ENCODE measurements around the gene MRPL55. TPM values are rescaled to one million over a fixed set of nuclear protein-coding genes. Genes with fewer than 3 reads are reported as not detected.
"Not testable (repeated sequence)": the region's sequence is repeated elsewhere in the genome, so short reads cannot be mapped to it uniquely, and the experiment has no call there.

Gene MRPL55
- total RNA-seq, 1 donor from 2014 or later = 73.5 TPM

GRCh38 chr1:228120351-228120750, 11.3 kb upstream of the MRPL55 start:
- Histone ChIP-seq H3K4me3 (ENCODE audit: low read depth, low read length) (no peak overlapping the region), H3K27me3 (ENCODE audit: control insufficient read depth, insufficient read depth, low read length) (peaks cover 4% of the 10 kb centered on the region), H3K36me3 (ENCODE audit: control insufficient read depth, insufficient read depth, low read length) (no peaks in the 10 kb centered on the region)
- TF ChIP-seq CTCF (IDR thresholded peaks at IDR 0.05; ENCODE audit: insufficient read depth, low read length, poor library complexity, severe bottlenecking) = no peak
- no peak for DNase-seq (ENCODE audit: low read depth)

DNA sequence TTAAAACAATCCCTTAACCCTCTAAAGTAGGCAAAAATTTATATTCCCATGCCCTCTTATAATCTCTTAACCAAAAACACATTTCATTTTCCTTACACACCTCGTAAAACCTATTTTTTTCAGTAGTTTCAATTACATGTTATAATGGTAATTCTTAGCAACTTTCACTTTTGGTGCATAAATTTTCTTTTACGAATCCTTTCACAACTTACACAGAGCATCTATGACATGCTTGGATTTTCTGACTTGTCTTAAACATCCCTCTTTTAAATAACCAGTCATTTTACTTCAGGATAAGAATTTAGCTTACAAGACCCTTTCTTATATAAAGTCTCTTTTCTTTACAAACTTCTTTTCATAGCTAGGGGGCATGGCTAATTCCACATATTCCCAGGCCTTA, 8.9 kb upstream of the MRPL55 start:
- Histone ChIP-seq H3K4me3 (ENCODE audit: low read depth, low read length) (no peak overlapping the region), H3K36me3 (ENCODE audit: control insufficient read depth, insufficient read depth, low read length) (no peaks in the 10 kb centered on the region), H3K27me3 (ENCODE audit: control insufficient read depth, insufficient read depth, low read length) (peaks cover 4% of the 10 kb centered on the region)
- DNase-seq (ENCODE audit: low read depth) = no peak
- no peak for TF ChIP-seq CTCF (IDR thresholded peaks at IDR 0.05; ENCODE audit: insufficient read depth, low read length, poor library complexity, severe bottlenecking)

GRCh38 chr1:228117335-228117734, 8.2 kb upstream of the MRPL55 start:
- H3K27me3 ChIP-seq (ENCODE audit: control insufficient read depth, insufficient read depth, low read length) = no peaks in the 10 kb centered on the region
- no peaks in the 10 kb centered on the region for H3K36me3 ChIP-seq (ENCODE audit: control insufficient read depth, insufficient read depth, low read length)
- no peak for DNase-seq (ENCODE audit: low read depth)
- TF ChIP-seq CTCF (IDR thresholded peaks at IDR 0.05; ENCODE audit: insufficient read depth, low read length, poor library complexity, severe bottlenecking) = no peak
- H3K4me3 ChIP-seq (ENCODE audit: low read depth, low read length) = no peak overlapping the region

- Histone ChIP-seq H3K27me3 (ENCODE audit: control insufficient read depth, insufficient read depth, low read length) (no peaks in the 10 kb centered on the region), H3K4me3 (ENCODE audit: low read depth, low read length) (no peak overlapping the region), H3K36me3 (ENCODE audit: control insufficient read depth, insufficient read depth, low read length) (no peaks in the 10 kb centered on the region)
- DNase-seq (ENCODE audit: low read depth) = no peak
- TF ChIP-seq CTCF (IDR thresholded peaks at IDR 0.05; ENCODE audit: insufficient read depth, low read length, poor library complexity, severe bottlenecking) = no peak
These were observed 5.7 kb upstream of the MRPL55 start for GRCh38 chr1:228114827-228115226.

DNA sequence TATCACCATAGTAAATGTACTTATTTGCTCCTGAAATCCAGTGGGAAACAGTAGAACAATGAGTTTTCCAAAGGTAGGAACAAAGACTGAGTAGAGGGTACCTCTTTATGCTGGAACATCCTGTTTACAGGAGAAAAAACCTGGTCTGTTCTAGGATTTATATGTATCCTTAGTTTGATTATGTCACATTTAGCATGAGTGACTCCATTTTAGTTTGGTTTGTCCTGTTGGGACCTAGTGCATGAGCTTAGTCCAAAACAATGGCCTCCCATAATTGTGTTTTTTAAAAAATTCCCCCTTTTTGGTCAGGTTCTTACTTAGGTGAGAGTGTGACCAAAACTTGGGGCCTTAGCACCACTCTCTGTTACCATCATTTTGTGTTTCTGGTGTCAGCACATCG, 3.5 kb upstream of the MRPL55 start:
- H3K27me3 ChIP-seq (ENCODE audit: control insufficient read depth, insufficient read depth, low read length) = no peaks in the 10 kb centered on the region
- TF ChIP-seq CTCF (IDR thresholded peaks at IDR 0.05; ENCODE audit: insufficient read depth, low read length, poor library complexity, severe bottlenecking) = no peak
- no peak for DNase-seq (ENCODE audit: low read depth)
- no peak overlapping the region for H3K4me3 ChIP-seq (ENCODE audit: low read depth, low read length)
- no peaks in the 10 kb centered on the region for H3K36me3 ChIP-seq (ENCODE audit: control insufficient read depth, insufficient read depth, low read length)

- Histone ChIP-seq H3K36me3 (ENCODE audit: control insufficient read depth, insufficient read depth, low read length) (no peaks in the 10 kb centered on the region), H3K27me3 (ENCODE audit: control insufficient read depth, insufficient read depth, low read length) (no peaks in the 10 kb centered on the region), H3K4me3 (ENCODE audit: low read depth, low read length) (no peak overlapping the region)
- TF ChIP-seq CTCF (IDR thresholded peaks at IDR 0.05; ENCODE audit: insufficient read depth, low read length, poor library complexity, severe bottlenecking) = no peak
- DNase-seq (ENCODE audit: low read depth) = no peak
These were observed 3.1 kb upstream of the MRPL55 start for GRCh38 chr1:228112167-228112566.

DNA sequence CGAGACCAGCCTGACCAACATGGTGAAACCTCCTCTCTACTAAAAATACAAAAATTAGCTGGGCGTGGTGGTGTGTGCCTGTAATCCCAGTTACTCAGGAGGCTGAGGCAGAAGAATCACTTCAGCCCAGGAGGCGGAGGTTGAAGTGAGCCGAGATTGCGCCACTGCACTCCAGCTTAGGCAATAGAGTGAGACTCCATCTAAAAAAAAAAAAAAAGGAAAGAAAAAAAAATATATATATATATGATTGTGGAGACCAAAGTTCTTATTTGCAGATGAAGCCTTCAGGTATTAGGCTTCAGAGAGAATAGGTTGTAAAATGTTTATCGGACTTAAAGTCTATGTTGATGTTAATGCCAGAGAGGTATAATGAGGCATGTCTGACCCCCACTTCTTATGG, 2.2 kb upstream of the MRPL55 start:
- not testable (repeated sequence) for DNase-seq (ENCODE audit: low read depth); H3K27me3 ChIP-seq (ENCODE audit: control insufficient read depth, insufficient read depth, low read length); H3K4me3 ChIP-seq (ENCODE audit: low read depth, low read length); H3K36me3 ChIP-seq (ENCODE audit: control insufficient read depth, insufficient read depth, low read length)
